ENCODE data around the gene CRYGB.
"Not testable (repeated sequence)": the region's sequence is repeated elsewhere in the genome, so short reads cannot be mapped to it uniquely, and the experiment has no call there.

Gene CRYGB

DNA sequence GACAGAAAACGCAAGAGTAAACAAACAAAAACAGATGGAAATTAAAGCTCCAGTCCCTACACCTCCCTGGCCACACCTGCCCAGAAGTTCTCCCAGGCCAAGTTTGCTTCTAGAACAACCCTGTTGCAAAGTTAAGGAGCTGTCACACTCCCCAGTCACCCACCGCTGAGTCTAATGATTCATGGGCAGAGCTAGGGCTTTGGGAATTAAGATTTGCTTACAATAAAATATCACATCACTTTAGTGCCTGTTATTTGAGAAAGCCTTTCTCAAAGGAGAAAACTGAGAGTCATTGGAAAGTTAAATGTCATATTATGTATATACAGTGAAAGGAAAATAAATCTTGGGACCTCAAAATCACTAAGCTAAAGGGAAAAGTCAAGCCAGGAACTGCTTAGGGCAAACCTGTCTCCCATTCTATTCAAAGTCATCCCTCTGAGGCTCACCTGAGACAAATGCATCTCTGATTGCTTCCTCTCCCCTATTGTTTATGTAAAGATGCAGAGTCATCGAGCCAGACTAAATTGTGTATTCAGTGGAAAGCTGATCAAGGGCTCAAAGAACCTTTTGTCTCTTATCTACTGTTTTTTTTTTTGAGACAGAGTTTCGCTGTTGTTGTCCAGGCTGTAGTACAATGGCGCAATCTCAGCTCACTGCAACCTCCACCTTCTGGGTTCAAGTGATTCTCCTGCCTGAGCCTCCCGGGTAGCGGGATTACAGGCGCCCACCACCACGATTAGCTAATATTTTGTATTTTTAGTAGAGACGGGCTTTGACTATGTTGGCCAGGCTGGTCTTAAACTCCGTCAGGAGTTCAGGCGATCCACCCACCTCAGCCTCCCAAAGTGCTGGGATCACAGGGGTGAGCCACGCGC, 2.8 kb downstream of the CRYGB start:
- TF ChIP-seq, protein P1, sequence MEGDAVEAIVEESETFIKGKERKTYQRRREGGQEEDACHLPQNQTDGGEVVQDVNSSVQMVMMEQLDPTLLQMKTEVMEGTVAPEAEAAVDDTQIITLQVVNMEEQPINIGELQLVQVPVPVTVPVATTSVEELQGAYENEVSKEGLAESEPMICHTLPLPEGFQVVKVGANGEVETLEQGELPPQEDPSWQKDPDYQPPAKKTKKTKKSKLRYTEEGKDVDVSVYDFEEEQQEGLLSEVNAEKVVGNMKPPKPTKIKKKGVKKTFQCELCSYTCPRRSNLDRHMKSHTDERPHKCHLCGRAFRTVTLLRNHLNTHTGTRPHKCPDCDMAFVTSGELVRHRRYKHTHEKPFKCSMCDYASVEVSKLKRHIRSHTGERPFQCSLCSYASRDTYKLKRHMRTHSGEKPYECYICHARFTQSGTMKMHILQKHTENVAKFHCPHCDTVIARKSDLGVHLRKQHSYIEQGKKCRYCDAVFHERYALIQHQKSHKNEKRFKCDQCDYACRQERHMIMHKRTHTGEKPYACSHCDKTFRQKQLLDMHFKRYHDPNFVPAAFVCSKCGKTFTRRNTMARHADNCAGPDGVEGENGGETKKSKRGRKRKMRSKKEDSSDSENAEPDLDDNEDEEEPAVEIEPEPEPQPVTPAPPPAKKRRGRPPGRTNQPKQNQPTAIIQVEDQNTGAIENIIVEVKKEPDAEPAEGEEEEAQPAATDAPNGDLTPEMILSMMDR (IDR thresholded peaks at IDR 0.05; ENCODE audit: low read depth, low read length) = no peak
- no peak for DNase-seq (ENCODE audit: low read depth in 2 of 2)
- H3K4me3 ChIP-seq (replicated peaks in 1 of 2; ENCODE audit: low read depth in 2 of 2, low read length in 2 of 2) = no peak overlapping the region

DNA sequence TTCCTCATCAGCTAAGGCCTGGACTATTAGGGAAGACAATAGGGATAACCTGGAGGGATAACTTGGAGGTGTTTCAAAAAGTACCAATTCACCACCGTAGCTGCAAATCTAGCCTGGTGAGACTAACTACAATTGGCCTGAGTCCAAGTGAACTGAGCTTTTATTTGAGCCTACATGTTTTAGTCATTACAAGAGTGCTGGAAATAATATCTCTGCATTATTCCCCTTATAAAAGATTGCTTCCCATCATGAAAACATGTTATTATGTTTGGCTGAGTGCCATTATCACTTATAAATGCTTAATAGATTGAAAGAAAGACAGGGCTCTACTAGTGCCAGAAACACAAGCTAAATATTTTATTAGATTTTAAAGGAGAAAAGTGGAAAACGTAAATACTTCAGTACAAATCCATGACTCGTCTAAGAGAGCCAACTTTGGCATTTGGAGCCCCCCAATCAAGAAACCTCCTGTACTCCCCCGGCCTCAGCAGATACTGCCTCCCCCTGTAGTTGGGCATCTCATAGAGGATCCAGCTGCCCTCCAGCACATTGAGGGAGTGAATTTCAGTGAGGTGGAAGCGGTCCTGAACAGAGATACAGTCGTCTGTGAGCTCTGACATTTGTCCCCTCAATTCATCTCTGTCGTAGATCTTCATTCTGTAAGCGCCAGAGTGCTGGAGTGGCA, 3.6 kb downstream of the CRYGB start:
- TF ChIP-seq, protein P1 (IDR thresholded peaks at IDR 0.05; ENCODE audit: low read depth, low read length) = no peak
- peak; percentile 14 to 16 for DNase-seq (ENCODE audit: low read depth in 2 of 2)
- no peak overlapping the region for H3K4me3 ChIP-seq (replicated peaks in 1 of 2; ENCODE audit: low read depth in 2 of 2, low read length in 2 of 2)

DNA sequence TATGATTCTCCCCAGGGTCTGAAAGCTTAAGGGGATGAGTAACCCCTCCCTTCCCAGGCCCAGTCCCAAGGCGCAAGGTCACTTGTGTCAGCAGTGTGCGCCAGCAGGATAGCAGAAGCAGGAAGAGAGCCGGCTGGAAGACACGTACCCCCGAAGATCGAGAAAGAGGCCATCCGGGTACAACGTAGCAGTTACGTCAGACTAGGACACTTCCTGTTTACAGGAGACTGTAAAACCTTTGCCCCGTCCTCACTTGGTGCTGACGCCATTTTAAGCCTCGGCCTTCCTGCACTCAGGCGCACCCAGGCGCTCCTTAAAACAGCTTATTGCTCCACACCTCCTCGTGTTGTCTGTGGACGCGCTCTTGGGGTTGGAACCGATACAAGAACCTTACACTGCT, 6.5 kb downstream of the CRYGB start:
- TF ChIP-seq, protein P1 (IDR thresholded peaks at IDR 0.05; ENCODE audit: low read depth, low read length) = no peak
- DNase-seq (ENCODE audit: low read depth in 2 of 2) = no peak

DNA sequence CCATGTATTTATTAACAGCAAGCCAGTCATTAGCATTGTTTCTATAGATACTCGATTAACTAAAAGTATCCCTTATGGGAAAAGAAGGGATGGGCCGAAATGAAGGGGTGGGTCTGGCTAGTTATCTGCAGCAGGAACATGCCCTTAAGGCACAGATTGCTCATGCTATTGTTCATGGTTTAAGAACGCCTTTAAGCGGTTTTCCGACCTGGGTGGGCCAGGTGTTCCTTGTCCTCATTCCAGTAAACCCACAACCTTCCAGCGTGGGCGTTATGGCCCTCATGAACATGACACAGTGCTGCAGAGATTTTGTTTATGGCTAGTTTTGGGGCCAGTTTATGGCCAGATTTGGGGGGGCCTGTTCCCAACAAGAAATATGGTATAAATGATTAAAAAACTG, 7.6 kb downstream of the CRYGB start:
- DNase-seq (ENCODE audit: low read depth in 2 of 2); H3K4me3 ChIP-seq (replicated peaks in 1 of 2; ENCODE audit: low read depth in 2 of 2, low read length in 2 of 2): not testable (repeated sequence)

More for the DNA sequence above, 6.5 kb downstream of the CRYGB start:
- H3K4me3 ChIP-seq (replicated peaks in 1 of 2; ENCODE audit: low read depth in 2 of 2, low read length in 2 of 2) = no peak overlapping the region

DNA sequence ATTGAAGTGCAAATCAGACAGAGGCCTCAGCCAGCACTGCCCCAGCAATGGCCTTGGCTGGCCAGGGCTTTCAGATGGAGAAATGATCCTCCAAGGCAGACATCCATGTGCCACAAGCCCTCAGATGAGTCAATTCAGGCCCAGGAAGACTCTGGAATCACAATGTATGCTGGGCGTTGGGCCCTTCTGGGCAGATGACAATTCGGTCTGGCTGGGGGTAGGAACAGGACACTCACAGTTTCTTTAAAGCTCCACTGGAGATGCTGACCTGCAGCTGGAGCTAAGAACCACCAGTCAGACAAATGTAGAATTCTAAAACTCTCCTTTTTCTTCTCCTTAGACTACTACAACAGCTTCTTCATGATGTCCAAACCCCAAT, 9.3 kb downstream of the CRYGB start:
- no peak for DNase-seq (ENCODE audit: low read depth in 2 of 2)

GRCh38 chr2:208135794-208136715, 9.9 kb downstream of the CRYGB start:
- no peak for DNase-seq (ENCODE audit: low read depth in 2 of 2)
- TF ChIP-seq, protein P1 (IDR thresholded peaks at IDR 0.05; ENCODE audit: low read depth, low read length) = no peak
- H3K4me3 ChIP-seq (replicated peaks in 1 of 2; ENCODE audit: low read depth in 2 of 2, low read length in 2 of 2) = no peak overlapping the region

More for the DNA sequence above, 9.3 kb downstream of the CRYGB start:
- no peak overlapping the region for H3K4me3 ChIP-seq (replicated peaks in 1 of 2; ENCODE audit: low read depth in 2 of 2, low read length in 2 of 2)
- TF ChIP-seq, protein P1 (IDR thresholded peaks at IDR 0.05; ENCODE audit: low read depth, low read length) = no peak
